GM21717 (cell line): ENCODE measurements around the gene EGR1.
A peak's percentile ranks its signal among the peaks of the same experiment; 100 is the strongest.
"Not testable (repeated sequence)": the region's sequence is repeated elsewhere in the genome, so short reads cannot be mapped to it uniquely, and the experiment has no call there.

Experiments
- ATAC-seq: cut with Tn5 transposase; IDR thresholded peaks from one replicate; pipeline ENCODE4 v1.9.1; 2021; ENCODE audit warnings: mild to moderate bottlenecking, moderate library complexity; ENCODE audit not compliant: unreplicated experiment

Gene EGR1

GRCh38 chr5:138468966-138469539 is 3.8 kb downstream of the EGR1 start:
- ATAC-seq: no peak

GRCh38 chr5:138469540-138470321 is 4.5 kb downstream of the EGR1 start:
- no peak for ATAC-seq

GRCh38 chr5:138470322-138471051 is 5.2 kb downstream of the EGR1 start:
- no peak for ATAC-seq

- no peak for ATAC-seq
Observed at GRCh38 chr5:138471052-138471361, 5.7 kb downstream of the EGR1 start.

GRCh38 chr5:138472353-138472752 is 7.1 kb downstream of the EGR1 start:
- ATAC-seq: no peak

- not testable (repeated sequence) for ATAC-seq
Observed at GRCh38 chr5:138473151-138473550, 7.9 kb downstream of the EGR1 start.

GRCh38 chr5:138476918-138477317 is 11.6 kb downstream of the EGR1 start:
- no peak for ATAC-seq

GRCh38 chr5:138482638-138483037 is 17.4 kb downstream of the EGR1 start:
- no peak for ATAC-seq

- ATAC-seq: no peak
Observed at GRCh38 chr5:138488481-138488945, 23.2 kb downstream of the EGR1 start.

GRCh38 chr5:138489683-138490061 is 24.4 kb downstream of the EGR1 start:
- ATAC-seq: no peak

- ATAC-seq: no peak
Observed at GRCh38 chr5:138490648-138491283, 25.5 kb downstream of the EGR1 start.

- no peak for ATAC-seq
Observed at GRCh38 chr5:138491284-138491648, 26.0 kb downstream of the EGR1 start.

GRCh38 chr5:138491669-138492559 is 26.6 kb downstream of the EGR1 start:
- peak; percentile 98 for ATAC-seq

- ATAC-seq: no peak
Observed at GRCh38 chr5:138492560-138493045, 27.3 kb downstream of the EGR1 start.

GRCh38 chr5:138495351-138495750 is 30.1 kb downstream of the EGR1 start:
- no peak for ATAC-seq

GRCh38 chr5:138498376-138498775 is 33.1 kb downstream of the EGR1 start:
- ATAC-seq: no peak

- no peak for ATAC-seq
Observed at GRCh38 chr5:138502121-138502520, 36.8 kb downstream of the EGR1 start.

GRCh38 chr5:138502521-138502920 is 37.2 kb downstream of the EGR1 start:
- ATAC-seq: no peak

- ATAC-seq: no peak
Observed at GRCh38 chr5:138503487-138504270, 38.4 kb downstream of the EGR1 start.

GRCh38 chr5:138504799-138505198 is 39.5 kb downstream of the EGR1 start:
- no peak for ATAC-seq
